Breast epithelium (tissue), 4 donors: Measurements from ENCODE around the gene CRYBG1. TPM values are rescaled to one million over a fixed set of nuclear protein-coding genes. Genes with fewer than 3 reads are reported as not detected.
A peak's percentile ranks its signal among the peaks of the same experiment; 100 is the strongest.

Experiments
- DNase-seq, 2 donors: peaks; one replicate each; pipeline ENCODE4 v3.0.0-alpha.2; 2019; ENCODE audit warnings: low spot score in 2 of 2
- H3K27ac ChIP-seq, 2 donors: fragments of 200-600 bp; sonication (generic) in 1 of 2; one replicate each; pipeline ENCODE4 v1.5.1; 2016 to 2019; ENCODE audit warnings: mild to moderate bottlenecking in 1 of 2
- H3K27me3 ChIP-seq, 2 donors: fragments of 200-600 bp; sonication (generic) in 1 of 2; one replicate each; pipeline versions ENCODE4 v1.5.1 to v1.6.0; 2017 to 2019; ENCODE audit warnings: control low read depth in 1 of 2, mild to moderate bottlenecking in 1 of 2
- H3K36me3 ChIP-seq: fragments of 200-600 bp; one replicate; pipeline ENCODE4 v1.5.1; 2019
- H3K4me1 ChIP-seq, 2 donors: fragments of 200-600 bp; sonication (generic); one replicate each; pipeline ENCODE4 v1.5.1; 2016 to 2019; ENCODE audit warnings: control low read depth in 1 of 2
- H3K4me3 ChIP-seq, 3 donors: fragments of 200-600 bp; sonication (generic); 1 replicate in 2 of 3; 2 replicates in 1 of 3; pipeline ENCODE4 v1.5.1; 2016 to 2019; ENCODE audit warnings: mild to moderate bottlenecking in 3 of 3, moderate library complexity in 2 of 3
- H3K9me3 ChIP-seq, 2 donors: fragments of 200-600 bp; sonication (generic) in 1 of 2; one replicate each; pipeline ENCODE4 v1.5.1; 2016 to 2019; ENCODE audit warnings: control low read depth in 1 of 2
- POLR2A ChIP-seq: fragments of 450-650 bp; IDR thresholded peaks from one replicate; pipeline ENCODE4 v1.6.1; 2016; ENCODE audit warnings: antibody characterized with exemption, mild to moderate bottlenecking, moderate library complexity
- POLR2AphosphoS5 ChIP-seq, 3 donors: sonication (generic); formaldehyde crosslinking; IDR thresholded peaks; one replicate each; pipeline ENCODE4 v1.6.1; 2017; ENCODE audit warnings: antibody characterized with exemption in 3 of 3
- intact Hi-C: fragments of 100-400 bp; cut with DNase I; formaldehyde crosslinking; loops from one replicate; pipeline ENCODE4 v1.15.1; 2023; ENCODE audit warnings: low total_unique reads
- total RNA-seq, 3 donors: library from RNA; depleted of rRNA; stranded (reverse); fragments of >200 nt; gene quantifications; one replicate each; pipeline ENCODE4 v1.1.0, GENCODE V29; 2016
- TF ChIP-seq, protein P1 (sequence below), 3 donors: fragments of 450-650 bp; IDR thresholded peaks; one replicate each; pipeline ENCODE4 v1.5.1; 2016 to 2017; ENCODE audit warnings: antibody characterized with exemption in 3 of 3, mild to moderate bottlenecking in 3 of 3, moderate library complexity in 3 of 3

The CRYBG1 gene
- total RNA-seq, 3 donors from 2014 or later: 30.9 to 142 (median 38.3) TPM

DNA sequence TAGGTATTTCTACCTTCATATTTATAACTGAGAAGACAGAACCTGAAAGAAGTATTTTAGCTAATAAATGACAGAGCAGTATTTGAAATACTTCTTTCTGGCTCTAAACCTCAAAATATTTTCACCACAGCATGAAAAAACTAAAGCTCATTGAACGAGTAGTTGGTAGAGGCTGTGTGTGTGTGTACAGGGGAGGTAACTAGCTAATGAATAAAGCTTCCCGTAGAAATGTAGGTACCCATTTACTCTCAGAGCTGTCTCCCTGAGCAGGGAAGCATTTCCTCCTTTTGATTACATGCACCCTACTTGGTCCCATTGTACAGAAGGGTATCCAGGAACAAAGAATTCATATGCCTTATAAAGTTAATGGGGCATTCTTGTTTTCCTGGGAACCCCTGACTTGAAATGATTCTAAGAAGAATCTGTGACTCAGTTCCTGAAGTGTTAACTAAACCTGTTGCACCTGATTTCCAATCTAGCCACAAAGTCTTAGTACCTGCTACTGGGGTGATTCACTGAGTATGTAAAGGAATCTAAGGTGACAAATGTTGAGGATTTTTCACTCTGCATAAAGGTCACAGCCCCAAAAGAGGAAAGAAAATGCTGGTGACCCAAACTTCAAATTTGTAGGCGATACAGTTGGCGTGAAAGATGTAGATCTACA, 12.5 kb downstream of the CRYBG1 start:
- Histone ChIP-seq H3K27ac (peak overlapping the region; percentile 78 to 83), H3K36me3 (no peaks in the 10 kb centered on the region), H3K4me3 (no peak overlapping the region), H3K27me3 (no peaks in the 10 kb centered on the region), H3K4me1 (peaks cover 0 to 27% of the 10 kb centered on the region in 2 donors), H3K9me3 (no peaks in the 10 kb centered on the region)
- no peak for TF ChIP-seq POLR2AphosphoS5 (IDR thresholded peaks at IDR 0.05)
- TF ChIP-seq, protein P1, sequence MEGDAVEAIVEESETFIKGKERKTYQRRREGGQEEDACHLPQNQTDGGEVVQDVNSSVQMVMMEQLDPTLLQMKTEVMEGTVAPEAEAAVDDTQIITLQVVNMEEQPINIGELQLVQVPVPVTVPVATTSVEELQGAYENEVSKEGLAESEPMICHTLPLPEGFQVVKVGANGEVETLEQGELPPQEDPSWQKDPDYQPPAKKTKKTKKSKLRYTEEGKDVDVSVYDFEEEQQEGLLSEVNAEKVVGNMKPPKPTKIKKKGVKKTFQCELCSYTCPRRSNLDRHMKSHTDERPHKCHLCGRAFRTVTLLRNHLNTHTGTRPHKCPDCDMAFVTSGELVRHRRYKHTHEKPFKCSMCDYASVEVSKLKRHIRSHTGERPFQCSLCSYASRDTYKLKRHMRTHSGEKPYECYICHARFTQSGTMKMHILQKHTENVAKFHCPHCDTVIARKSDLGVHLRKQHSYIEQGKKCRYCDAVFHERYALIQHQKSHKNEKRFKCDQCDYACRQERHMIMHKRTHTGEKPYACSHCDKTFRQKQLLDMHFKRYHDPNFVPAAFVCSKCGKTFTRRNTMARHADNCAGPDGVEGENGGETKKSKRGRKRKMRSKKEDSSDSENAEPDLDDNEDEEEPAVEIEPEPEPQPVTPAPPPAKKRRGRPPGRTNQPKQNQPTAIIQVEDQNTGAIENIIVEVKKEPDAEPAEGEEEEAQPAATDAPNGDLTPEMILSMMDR (IDR thresholded peaks at IDR 0.05): no peak
- no peak for TF ChIP-seq POLR2A
- no peak for DNase-seq
- intact Hi-C loops: no loop called here

DNA sequence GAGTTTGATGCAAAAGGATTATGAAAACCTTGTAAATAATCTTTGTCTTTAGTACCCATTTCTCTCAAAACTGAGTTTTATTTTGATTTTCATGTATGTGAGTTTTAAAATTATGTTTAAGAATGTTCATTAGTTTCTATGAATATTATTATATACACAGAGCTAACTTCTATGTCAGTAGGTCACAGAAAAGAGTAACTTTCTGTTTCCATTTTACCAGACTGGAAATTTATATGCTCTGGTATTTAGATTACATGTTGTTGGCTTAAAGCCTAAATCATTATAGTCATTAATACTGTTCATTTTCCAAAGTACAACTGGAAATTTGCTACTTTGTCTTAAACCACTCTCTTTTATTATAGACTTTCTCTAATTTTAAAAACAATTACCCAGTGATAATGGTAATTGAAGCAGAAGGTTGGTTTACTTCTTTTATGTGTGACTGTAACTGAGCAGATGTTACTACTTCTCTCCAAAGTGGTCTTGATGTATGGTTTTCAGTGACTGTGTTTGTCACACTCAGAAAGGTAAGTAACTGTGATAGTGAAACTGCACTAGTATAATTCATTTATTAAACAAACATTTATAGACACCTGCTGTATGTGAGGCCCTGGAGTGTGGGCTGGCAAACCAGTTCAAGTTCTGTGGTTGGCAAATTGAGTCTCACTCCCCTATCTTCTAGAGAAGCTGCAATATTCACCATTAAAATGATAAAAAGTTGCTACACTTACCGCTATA, 13.2 kb downstream of the CRYBG1 start:
- TF ChIP-seq POLR2AphosphoS5 (IDR thresholded peaks at IDR 0.05) (no peak), POLR2A (no peak)
- TF ChIP-seq, protein P1 (IDR thresholded peaks at IDR 0.05): no peak
- H3K9me3 ChIP-seq: no peaks in the 10 kb centered on the region
- no peak overlapping the region for H3K4me3 ChIP-seq
- DNase-seq: no peak
- H3K4me1 ChIP-seq: peaks cover 0 to 27% of the 10 kb centered on the region in 2 donors
- no peaks in the 10 kb centered on the region for H3K36me3 ChIP-seq
- intact Hi-C loops: no loop called here
- H3K27me3 ChIP-seq: no peaks in the 10 kb centered on the region
- peak overlapping the region in 1 of 2 donors; percentile 78 for H3K27ac ChIP-seq

DNA sequence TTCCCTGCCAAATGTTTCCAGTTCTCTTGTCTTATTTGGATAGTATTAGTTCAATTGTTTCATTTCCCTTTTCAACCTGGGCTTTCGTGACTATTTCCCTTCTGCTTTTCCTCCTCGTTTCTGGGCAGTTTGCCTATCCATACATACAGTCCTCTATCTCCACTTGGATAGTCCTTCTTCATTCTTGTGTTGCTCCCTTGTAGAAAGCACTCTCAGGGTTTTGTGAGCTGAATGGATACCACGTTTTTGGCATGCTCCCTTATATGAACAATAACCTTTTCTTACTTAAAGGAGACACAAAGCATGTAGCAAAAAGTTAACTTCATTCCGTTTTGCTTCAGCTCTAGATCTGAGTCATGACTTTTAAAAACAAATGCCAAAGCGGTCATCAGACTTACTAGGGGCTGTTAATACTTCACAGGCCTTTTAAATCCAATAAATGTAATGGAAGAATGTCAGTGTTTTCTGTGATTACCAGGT, 16.6 kb downstream of the CRYBG1 start:
- H3K36me3 ChIP-seq: no peaks in the 10 kb centered on the region
- TF ChIP-seq, protein P1 (IDR thresholded peaks at IDR 0.05): no peak
- TF ChIP-seq POLR2AphosphoS5 (IDR thresholded peaks at IDR 0.05): peak in 1 of 3 donors; percentile 19
- intact Hi-C loops: no loop called here

DNA sequence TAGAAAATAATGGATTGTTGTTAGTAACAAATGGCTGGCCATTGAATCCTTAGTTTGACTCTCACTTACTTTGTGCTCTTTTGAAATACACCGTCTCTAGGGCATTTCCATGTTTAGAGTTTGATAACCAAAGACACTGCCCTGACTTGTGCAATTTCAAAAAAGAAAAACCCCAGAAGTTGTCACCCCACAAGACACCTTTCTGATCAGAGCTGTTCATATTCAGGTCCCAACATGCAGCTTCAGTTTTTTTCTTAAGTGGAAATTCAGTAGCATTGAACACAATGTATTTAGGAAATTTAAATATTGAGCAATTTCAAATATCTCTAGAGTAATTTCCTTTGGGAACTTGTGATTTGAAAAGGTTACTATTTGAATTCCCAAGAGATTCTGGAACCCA, 19.4 kb downstream of the CRYBG1 start:
- Histone ChIP-seq H3K9me3 (no peaks in the 10 kb centered on the region), H3K27me3 (no peaks in the 10 kb centered on the region), H3K4me1 (peaks cover 0 to 8% of the 10 kb centered on the region in 2 donors), H3K4me3 (no peak overlapping the region), H3K27ac (peak overlapping the region; percentile 44 to 61), H3K36me3 (no peaks in the 10 kb centered on the region)
- no peak for TF ChIP-seq POLR2A
- no peak for TF ChIP-seq POLR2AphosphoS5 (IDR thresholded peaks at IDR 0.05)
- intact Hi-C loops: no loop called here
- no peak for DNase-seq

More for the DNA sequence above, 16.6 kb downstream of the CRYBG1 start:
- Histone ChIP-seq H3K4me1 (peaks cover 0 to 16% of the 10 kb centered on the region in 2 donors), H3K4me3 (no peak overlapping the region), H3K27me3 (no peaks in the 10 kb centered on the region), H3K9me3 (no peaks in the 10 kb centered on the region), H3K27ac (peak overlapping the region; percentile 71 to 78)
- DNase-seq: no peak

DNA sequence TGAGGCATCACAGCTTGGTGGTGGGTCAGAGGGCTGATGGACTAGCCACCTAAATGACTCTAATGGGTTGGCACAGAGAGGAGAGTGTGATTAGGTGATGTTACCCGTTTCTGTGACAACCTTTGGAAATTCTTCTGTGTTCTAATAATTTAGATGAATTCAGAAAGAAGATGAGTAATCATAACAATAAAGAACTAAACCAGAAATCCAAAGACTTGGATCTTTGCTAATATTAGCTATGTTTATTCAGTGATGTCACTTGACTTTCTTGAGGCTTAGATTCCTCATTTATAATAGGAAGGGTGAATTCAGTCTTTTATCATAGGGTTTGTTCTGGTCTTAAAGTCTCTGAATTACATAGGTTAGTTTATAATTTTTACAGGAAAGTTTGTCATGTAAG, 19.9 kb downstream of the CRYBG1 start:
- no peak for DNase-seq

More for the DNA sequence above, 19.9 kb downstream of the CRYBG1 start:
- H3K4me1 ChIP-seq: peaks cover 0 to 8% of the 10 kb centered on the region in 2 donors
- H3K27ac ChIP-seq: peak overlapping the region; percentile 44 to 61
- no peaks in the 10 kb centered on the region for H3K27me3 ChIP-seq
- H3K4me3 ChIP-seq: no peak overlapping the region
- no peaks in the 10 kb centered on the region for H3K9me3 ChIP-seq
- TF ChIP-seq POLR2AphosphoS5 (IDR thresholded peaks at IDR 0.05) (no peak), POLR2A (no peak)
- TF ChIP-seq, protein P1 (IDR thresholded peaks at IDR 0.05): no peak
- H3K36me3 ChIP-seq: no peaks in the 10 kb centered on the region
- intact Hi-C loops: no loop called here
